Activated naive CD4-positive, alpha-beta T cell treated with anti-CD3 and anti-CD28 coated beads, Interleukin-2, amount 50 U/mL, for 72 hours (primary cell): ENCODE measurements around the gene ENOX1. TPM values are rescaled to one million over a fixed set of nuclear protein-coding genes. Genes with fewer than 3 reads are reported as not detected.

ENCODE experiments used
- ATAC-seq, 2 donors: fragments of 150-1000 bp; cut with Tn5 transposase; 2 replicates each; pipeline ENCODE4 v1.10.0; 2021; ENCODE audit warnings: mild to moderate bottlenecking in 2 of 2, moderate library complexity in 2 of 2
- DNase-seq, 2 donors: peaks; one replicate each; pipeline ENCODE4 v3.0.0; 2021 to 2022; ENCODE audit warnings: low spot score in 2 of 2
- H3K27ac Mint-ChIP-seq, 2 donors: one replicate each; pipeline ENCODE4 v1.8.0; 2022; ENCODE audit warnings: mild to moderate bottlenecking in 2 of 2, mixed read lengths in 2 of 2
- H3K36me3 Mint-ChIP-seq, 2 donors: one replicate each; pipeline ENCODE4 v1.8.0; 2022; ENCODE audit warnings: mixed read lengths in 2 of 2
- H3K9me3 Mint-ChIP-seq, 2 donors: one replicate each; pipeline ENCODE4 v1.8.0; 2022; ENCODE audit warnings: mixed read lengths in 2 of 2
- total RNA-seq, 2 donors: library from RNA; stranded (reverse); gene quantifications; one replicate each; pipeline ENCODE4 v1.2.3, GENCODE V29; 2022

The ENOX1 gene
- total RNA-seq, 2 donors from 2014 or later: 1.8 TPM; not detected in 1

DNA sequence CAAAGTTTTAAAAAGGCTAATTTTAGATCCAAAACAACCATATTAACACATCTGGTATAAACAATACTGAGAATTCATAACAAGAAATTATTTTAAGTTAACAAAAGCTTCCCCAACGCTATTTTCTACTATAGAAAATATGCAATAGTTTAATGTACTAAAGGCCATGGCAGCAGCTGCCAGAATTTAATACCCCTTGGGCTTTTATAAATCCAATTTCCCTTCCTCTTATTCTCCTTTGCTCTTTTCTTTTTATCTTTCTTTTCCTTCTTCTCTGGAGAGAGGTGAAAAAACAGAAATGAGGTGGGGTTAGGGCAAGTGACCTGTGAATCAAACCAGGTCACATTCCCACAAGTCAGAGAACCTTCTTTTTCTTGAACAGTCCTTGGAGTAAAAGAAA is 58.9 kb downstream of the ENOX1 start:
- H3K9me3 Mint-ChIP-seq: no peaks in the 10 kb centered on the region
- H3K27ac Mint-ChIP-seq: no peak overlapping the region
- no peaks in the 10 kb centered on the region for H3K36me3 Mint-ChIP-seq
- no peak for DNase-seq
- ATAC-seq: no peak

- ATAC-seq (no peak), DNase-seq (no peak)
- H3K36me3 Mint-ChIP-seq: no peaks in the 10 kb centered on the region
- no peaks in the 10 kb centered on the region for H3K9me3 Mint-ChIP-seq
- no peak overlapping the region for H3K27ac Mint-ChIP-seq
These were observed 61.3 kb downstream of the ENOX1 start for GRCh38 chr13:43725460-43725859.

GRCh38 chr13:43720780-43721397 is 65.9 kb downstream of the ENOX1 start:
- ATAC-seq: no peak
- no peak for DNase-seq
- Mint-ChIP-seq H3K27ac (no peak overlapping the region), H3K9me3 (no peaks in the 10 kb centered on the region), H3K36me3 (peaks cover 0 to 4% of the 10 kb centered on the region in 2 donors)

GRCh38 chr13:43698758-43699157 is 88.0 kb downstream of the ENOX1 start:
- DNase-seq (no peak), ATAC-seq (peak in 1 of 2 donors; percentile 41)
- no peaks in the 10 kb centered on the region for H3K9me3 Mint-ChIP-seq
- no peaks in the 10 kb centered on the region for H3K36me3 Mint-ChIP-seq
- no peak overlapping the region for H3K27ac Mint-ChIP-seq

DNA sequence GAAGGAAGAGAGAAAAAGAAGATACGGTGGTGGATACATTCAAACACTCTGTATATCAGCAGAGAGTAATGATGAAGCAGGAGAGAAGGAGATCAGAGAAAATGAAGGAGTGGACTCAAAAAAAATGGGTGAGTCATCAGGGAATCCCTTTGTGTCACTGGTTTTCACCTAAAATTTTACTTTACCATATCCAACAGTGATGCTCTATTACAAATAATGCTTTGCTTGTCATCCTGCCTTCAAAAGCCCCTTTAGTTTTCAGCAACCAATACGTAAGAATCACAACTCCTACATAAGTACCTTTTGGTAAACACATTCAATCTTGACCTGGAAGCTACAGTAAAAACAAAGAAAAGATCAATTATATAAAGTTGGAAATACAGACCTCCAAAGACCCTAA is 88.8 kb downstream of the ENOX1 start:
- no peaks in the 10 kb centered on the region for H3K36me3 Mint-ChIP-seq
- no peak overlapping the region for H3K27ac Mint-ChIP-seq
- H3K9me3 Mint-ChIP-seq: no peaks in the 10 kb centered on the region
- ATAC-seq (peak in 1 of 2 donors; percentile 38), DNase-seq (no peak)

DNA sequence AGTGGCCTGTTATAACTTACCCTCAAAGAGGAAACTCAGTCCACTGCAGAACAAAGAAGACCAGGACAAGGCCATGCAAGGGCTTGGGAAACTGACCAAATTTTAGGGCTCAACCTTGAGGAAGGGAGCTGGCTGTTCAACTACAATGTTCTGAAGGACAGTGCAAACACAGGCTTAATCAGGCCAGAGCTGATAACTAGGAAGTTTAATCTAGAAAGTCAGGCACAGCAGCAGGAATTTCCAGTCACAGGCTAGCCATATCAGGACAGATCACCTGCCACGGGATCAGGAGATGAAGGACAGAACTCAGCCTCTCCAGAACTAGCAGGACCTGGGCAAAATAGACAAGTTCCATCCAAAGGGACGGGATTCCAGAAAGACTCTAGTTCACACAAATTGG is 89.4 kb downstream of the ENOX1 start:
- H3K27ac Mint-ChIP-seq: no peak overlapping the region
- DNase-seq (no peak), ATAC-seq (no peak)
- H3K36me3 Mint-ChIP-seq: no peaks in the 10 kb centered on the region
- no peaks in the 10 kb centered on the region for H3K9me3 Mint-ChIP-seq

DNA sequence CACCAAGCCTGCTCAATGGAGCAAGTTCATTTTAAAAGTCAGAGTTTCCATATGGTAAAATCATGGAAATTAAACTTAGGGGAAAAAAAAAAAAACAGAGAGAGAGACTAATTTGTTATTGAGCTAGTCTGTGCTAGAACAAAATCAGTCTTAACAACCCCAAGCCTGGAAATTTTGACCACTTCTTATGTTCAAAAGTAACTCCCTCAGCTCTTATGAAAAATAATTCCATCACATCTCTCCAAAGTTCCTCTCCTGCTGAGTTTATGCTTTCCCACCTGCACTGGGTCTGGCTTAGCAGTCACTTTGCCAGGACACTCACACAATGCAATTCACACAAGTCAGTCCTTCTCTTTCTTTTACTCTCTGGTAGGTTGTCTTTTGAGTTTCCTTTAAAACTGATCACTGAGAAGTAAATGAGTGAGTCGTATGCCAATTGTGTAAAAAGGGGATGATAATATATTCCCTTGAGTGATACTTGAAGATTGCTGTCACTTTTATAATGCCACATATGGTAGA is 92.6 kb downstream of the ENOX1 start:
- Mint-ChIP-seq H3K36me3 (no peaks in the 10 kb centered on the region), H3K9me3 (no peaks in the 10 kb centered on the region), H3K27ac (peak overlapping the region in 1 of 2 donors; percentile 32)
- ATAC-seq (no peak), DNase-seq (no peak)

DNA sequence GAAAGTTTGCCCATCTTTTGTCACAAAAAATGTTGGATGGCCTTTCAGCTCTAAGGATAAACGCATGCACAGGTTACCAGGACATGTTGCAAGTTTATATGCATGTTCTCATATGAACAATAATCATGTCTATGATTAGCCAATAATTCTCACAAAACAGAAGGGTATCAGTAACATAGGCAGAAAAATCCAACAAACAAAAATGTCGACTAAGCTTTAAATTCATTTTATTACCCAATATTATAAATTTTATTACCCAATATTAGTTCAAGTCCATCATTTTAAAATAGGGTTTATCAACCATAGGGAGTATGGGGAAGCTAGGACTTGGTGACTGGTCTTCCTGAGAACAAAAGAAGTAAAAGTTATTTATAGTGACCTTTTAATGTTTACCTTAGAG is 93.1 kb downstream of the ENOX1 start:
- Mint-ChIP-seq H3K27ac (no peak overlapping the region), H3K36me3 (no peaks in the 10 kb centered on the region), H3K9me3 (no peaks in the 10 kb centered on the region)
- no peak for ATAC-seq
- DNase-seq: no peak

DNA sequence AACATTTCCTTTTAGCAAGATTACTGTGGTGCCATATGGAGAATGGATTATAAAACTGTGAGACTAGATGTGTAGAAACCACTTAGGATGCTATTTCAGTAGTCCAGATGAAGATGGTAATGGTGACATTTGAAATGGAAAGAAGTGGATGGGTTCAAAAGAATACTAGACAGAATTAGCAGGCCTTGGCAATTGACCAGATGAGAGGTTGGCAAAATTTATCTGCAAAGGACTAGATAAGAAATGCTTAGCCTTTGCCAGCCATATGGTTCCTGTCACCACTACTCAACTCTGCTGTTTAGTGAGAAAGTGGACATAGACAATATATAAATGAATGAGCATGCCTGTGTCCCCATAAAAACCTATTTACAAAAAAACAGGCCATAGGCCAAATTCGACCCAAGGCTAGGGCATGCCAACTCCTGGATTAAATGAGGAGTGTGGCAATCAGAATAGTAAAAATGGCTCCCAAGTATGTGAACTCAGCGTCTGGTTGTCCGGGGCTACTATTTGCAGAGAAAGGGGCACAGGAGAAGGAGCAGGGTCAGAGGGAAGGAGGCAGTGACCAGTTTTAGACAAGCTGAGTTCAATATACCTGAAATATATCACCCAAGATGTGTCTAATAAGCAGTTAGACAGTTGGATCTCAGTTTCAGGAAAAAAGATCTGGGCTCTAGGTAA is 98.4 kb downstream of the ENOX1 start:
- ATAC-seq (no peak), DNase-seq (no peak)
- Mint-ChIP-seq H3K27ac (no peak overlapping the region), H3K9me3 (no peaks in the 10 kb centered on the region), H3K36me3 (no peaks in the 10 kb centered on the region)

GRCh38 chr13:43687038-43687437 is 99.7 kb downstream of the ENOX1 start:
- Mint-ChIP-seq H3K27ac (no peak overlapping the region), H3K9me3 (no peaks in the 10 kb centered on the region), H3K36me3 (no peaks in the 10 kb centered on the region)
- ATAC-seq: peak in 1 of 2 donors; percentile 50
- DNase-seq: no peak

DNA sequence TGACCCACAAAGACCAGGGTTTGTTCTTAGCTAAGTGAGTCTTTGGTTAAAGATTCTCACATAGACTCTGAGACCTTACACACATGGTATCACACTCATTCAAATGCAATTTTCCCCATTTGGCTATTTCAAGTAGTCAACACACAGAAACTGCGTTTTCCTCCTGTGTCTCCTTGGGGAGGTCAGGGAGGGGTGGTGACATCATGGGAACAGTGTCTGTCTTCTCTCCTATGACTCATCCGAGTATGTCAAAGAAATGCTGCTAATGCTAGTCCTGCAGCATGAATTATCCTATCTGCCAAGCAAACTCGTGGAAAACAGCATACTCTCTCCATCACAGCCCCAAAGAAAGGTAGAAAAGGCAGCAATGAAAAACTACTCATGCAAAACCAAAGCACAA is 100.2 kb downstream of the ENOX1 start:
- no peak for DNase-seq
- no peaks in the 10 kb centered on the region for H3K9me3 Mint-ChIP-seq
- no peak overlapping the region for H3K27ac Mint-ChIP-seq
- no peaks in the 10 kb centered on the region for H3K36me3 Mint-ChIP-seq
- peak in 1 of 2 donors; percentile 46 for ATAC-seq

GRCh38 chr13:43684963-43685725 is 101.6 kb downstream of the ENOX1 start:
- Mint-ChIP-seq H3K9me3 (no peaks in the 10 kb centered on the region), H3K36me3 (no peaks in the 10 kb centered on the region), H3K27ac (no peak overlapping the region)
- DNase-seq (no peak), ATAC-seq (no peak)

DNA sequence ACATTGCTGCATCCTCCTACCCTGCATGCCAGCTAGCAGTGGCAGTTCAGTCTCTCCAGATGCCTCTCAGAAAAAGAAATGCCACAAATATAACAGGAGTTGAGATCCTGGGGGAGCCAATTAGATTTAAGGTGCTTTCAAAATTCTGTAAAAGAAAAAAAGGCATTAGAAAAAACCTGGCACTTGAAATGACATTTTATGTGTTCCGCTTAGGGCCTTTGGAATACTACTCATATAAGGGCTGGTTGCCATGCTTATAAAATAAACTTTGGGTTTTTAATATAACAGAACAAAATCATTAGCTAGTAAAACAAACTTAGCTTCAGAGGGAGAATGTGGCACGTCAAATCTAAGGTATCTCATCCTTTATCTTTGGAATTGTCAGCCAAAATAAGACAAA is 104.1 kb downstream of the ENOX1 start:
- Mint-ChIP-seq H3K36me3 (no peaks in the 10 kb centered on the region), H3K27ac (no peak overlapping the region), H3K9me3 (peaks cover 0 to 4% of the 10 kb centered on the region in 2 donors)
- DNase-seq (no peak), ATAC-seq (no peak)

DNA sequence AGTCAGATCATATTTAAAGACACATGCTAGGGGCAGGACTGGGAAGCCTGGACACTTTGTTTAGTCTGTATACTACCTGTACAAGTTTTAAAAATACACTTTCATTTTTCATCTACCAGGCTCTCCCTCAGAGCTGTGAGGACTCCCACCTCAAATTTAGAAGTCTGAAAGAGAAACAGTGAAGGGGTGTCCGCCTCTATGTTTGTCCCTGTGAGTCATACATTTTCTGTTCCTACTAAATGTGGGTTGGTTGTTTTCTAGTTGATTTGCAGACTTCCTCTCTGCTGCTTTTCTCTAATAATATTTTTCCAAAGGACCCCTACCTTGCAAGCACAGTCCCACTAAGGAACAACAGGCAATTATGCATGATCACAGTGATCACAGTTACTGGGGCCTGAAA is 110.5 kb downstream of the ENOX1 start:
- Mint-ChIP-seq H3K9me3 (peaks cover 0 to 4% of the 10 kb centered on the region in 2 donors), H3K36me3 (no peaks in the 10 kb centered on the region), H3K27ac (no peak overlapping the region)
- no peak for DNase-seq
- peak in 1 of 2 donors; percentile 41 for ATAC-seq

DNA sequence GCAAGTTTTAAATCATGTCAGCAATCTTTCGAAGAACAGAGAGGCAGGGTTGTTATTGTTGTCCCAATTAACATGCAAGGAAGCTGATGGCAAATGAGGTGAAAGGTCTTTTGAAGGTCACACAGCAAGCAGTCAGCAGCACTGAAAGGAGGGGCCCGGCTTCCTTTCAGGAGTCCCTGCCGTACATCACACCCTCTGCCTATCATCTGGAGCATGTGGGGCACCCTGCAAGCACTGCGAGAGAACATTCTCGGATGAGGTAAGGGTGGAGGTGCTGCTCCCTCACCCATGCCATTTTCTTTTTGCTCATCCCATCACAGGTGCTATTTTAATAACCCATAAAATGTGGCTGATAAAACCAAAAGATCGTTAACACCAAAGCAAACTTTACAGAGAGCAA is 111.2 kb downstream of the ENOX1 start:
- DNase-seq (no peak), ATAC-seq (no peak)
- Mint-ChIP-seq H3K27ac (no peak overlapping the region), H3K36me3 (peaks cover 0 to 4% of the 10 kb centered on the region in 2 donors), H3K9me3 (peaks cover 4 to 7% of the 10 kb centered on the region in 2 donors)

DNA sequence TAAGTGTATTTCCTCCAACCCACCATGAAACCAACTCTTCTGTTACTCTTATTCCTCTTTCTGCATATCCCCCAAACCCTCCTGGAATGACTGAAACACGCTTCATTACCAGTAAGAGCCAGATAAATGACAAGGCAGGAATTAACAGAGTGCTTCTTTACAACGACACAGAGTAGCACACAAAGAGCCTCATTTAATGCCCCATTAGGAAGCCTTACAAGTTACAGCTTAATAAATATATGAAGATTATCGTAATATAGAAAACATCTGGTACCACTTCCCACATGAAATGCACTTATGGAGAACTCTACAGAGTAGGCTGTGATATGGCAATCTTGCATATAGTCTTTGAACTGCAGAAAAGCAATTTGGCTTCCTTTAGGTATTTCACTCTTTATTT is 116.8 kb downstream of the ENOX1 start:
- ATAC-seq (no peak), DNase-seq (no peak)
- no peak overlapping the region for H3K27ac Mint-ChIP-seq
- H3K36me3 Mint-ChIP-seq: peaks cover 0 to 4% of the 10 kb centered on the region in 2 donors
- peaks cover 3 to 4% of the 10 kb centered on the region in 2 donors for H3K9me3 Mint-ChIP-seq

- ATAC-seq (no peak), DNase-seq (no peak)
- Mint-ChIP-seq H3K9me3 (peaks cover 3 to 4% of the 10 kb centered on the region in 2 donors), H3K27ac (no peak overlapping the region), H3K36me3 (peaks cover 0 to 4% of the 10 kb centered on the region in 2 donors)
These were observed 117.7 kb downstream of the ENOX1 start for GRCh38 chr13:43669101-43669500.
